ENCODE measurements around the gene ITIH6. TPM values are rescaled to one million over a fixed set of nuclear protein-coding genes. Genes with fewer than 3 reads are reported as not detected.
"Not testable (repeated sequence)": the region's sequence is repeated elsewhere in the genome, so short reads cannot be mapped to it uniquely, and the experiment has no call there.

The ITIH6 gene, protein sequence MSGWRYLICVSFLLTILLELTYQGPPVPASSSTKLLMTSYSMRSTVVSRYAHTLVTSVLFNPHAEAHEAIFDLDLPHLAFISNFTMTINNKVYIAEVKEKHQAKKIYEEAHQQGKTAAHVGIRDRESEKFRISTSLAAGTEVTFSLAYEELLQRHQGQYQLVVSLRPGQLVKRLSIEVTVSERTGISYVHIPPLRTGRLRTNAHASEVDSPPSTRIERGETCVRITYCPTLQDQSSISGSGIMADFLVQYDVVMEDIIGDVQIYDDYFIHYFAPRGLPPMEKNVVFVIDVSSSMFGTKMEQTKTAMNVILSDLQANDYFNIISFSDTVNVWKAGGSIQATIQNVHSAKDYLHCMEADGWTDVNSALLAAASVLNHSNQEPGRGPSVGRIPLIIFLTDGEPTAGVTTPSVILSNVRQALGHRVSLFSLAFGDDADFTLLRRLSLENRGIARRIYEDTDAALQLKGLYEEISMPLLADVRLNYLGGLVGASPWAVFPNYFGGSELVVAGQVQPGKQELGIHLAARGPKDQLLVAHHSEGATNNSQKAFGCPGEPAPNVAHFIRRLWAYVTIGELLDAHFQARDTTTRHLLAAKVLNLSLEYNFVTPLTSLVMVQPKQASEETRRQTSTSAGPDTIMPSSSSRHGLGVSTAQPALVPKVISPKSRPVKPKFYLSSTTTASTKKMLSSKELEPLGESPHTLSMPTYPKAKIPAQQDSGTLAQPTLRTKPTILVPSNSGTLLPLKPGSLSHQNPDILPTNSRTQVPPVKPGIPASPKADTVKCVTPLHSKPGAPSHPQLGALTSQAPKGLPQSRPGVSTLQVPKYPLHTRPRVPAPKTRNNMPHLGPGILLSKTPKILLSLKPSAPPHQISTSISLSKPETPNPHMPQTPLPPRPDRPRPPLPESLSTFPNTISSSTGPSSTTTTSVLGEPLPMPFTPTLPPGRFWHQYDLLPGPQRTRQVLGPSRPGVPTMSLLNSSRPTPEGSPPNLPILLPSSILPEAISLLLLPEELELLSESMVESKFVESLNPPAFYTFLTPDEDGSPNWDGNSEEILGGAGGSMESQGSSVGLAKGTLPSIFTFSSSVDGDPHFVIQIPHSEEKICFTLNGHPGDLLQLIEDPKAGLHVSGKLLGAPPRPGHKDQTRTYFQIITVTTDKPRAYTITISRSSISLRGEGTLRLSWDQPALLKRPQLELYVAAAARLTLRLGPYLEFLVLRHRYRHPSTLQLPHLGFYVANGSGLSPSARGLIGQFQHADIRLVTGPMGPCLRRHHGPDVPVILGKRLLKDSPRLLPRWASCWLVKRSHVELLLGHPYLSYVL
- total RNA-seq = not detected
- long read RNA-seq = 0 reads

DNA sequence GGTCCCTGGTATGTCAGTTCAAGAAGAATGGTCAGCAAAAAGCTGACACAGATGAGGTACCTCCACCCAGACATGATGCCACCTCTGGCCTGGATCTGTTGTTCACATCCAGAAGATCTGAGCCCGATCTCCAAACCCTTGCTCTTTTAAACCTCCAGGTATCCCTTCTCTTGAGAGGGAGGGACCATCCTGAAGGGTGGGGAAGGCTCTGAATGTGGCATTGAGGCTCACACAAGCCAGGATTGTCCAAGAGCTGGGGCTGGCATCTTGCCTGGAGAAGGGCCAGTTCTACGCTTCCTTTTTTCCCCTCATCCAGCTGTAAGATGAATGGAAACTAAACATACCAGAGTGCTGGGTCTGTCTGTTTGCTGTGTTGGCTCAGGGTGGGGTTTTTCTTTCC, at the start of gene ITIH6:
Gene ITIH6 (minus strand): TSS at position 119 of the 400 bp plus-strand sequence. CDS start 45 bp downstream, at position 74.
- DNase-seq (ENCODE audit: missing footprints) (no peak), ATAC-seq (no peak)
- intact Hi-C loops (cut with DNase I) = no loop called here

DNA sequence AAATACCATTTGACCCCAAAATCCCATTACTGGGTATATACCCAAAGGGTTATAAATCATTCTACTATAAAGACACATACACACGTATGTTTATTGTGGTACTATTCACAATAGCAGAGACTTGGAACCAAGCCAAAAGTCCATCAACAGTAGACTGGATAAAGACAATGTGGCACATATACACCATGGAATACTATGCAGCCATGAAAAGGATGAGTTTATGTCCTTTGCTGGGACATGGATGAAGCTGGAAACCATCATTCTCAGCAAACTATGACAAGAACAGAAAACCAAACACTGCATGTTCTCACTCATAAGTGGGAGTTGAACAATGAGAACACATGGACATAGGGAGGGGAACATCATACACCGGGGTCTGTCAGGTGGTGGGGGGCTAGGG, 49.6 kb upstream of the ITIH6 start:
- DNase-seq (ENCODE audit: missing footprints); intact Hi-C loops (cut with DNase I); ATAC-seq: not testable (repeated sequence)

DNA sequence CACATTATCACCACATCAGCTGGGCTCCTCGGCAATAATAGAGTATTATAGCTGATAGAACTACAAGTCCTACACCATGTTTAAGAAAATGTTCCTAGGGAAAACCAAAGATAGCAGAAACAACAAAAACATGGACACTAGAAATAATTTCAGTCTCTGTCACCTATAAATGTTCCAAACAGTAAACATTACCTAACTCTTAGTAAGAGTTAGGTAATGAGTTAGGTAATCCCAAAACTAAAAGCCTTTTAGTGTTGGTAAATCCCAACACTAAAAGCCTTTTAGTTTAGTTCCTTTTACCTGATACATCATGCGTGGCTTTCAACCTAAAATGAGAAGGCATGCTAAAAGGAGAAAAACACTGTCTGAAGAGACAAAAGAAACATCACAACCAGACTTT, 45.0 kb upstream of the ITIH6 start:
- DNase-seq (ENCODE audit: missing footprints) = no peak
- intact Hi-C loops (cut with DNase I) = no loop called here
- no peak for ATAC-seq

DNA sequence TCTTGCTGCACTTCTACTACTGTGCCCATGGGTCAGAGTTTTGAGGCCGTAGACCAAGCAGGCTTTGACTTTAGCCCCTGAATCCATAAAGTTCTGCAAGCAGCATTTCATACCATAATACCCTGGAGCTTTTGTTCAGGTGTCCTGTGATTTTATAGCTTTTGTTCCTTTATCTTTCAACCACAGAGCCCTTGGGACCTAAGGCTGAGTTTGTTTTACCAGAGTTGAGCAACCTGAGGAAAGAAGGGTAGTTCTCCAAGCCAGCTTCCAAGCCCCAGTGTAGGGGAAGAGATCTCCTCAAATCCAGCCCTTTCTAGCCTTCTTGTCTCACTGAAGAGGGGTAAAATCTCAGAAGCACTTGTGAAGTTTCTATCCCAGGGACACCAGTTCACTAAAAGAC, 44.6 kb upstream of the ITIH6 start:
- ATAC-seq = no peak

DNA sequence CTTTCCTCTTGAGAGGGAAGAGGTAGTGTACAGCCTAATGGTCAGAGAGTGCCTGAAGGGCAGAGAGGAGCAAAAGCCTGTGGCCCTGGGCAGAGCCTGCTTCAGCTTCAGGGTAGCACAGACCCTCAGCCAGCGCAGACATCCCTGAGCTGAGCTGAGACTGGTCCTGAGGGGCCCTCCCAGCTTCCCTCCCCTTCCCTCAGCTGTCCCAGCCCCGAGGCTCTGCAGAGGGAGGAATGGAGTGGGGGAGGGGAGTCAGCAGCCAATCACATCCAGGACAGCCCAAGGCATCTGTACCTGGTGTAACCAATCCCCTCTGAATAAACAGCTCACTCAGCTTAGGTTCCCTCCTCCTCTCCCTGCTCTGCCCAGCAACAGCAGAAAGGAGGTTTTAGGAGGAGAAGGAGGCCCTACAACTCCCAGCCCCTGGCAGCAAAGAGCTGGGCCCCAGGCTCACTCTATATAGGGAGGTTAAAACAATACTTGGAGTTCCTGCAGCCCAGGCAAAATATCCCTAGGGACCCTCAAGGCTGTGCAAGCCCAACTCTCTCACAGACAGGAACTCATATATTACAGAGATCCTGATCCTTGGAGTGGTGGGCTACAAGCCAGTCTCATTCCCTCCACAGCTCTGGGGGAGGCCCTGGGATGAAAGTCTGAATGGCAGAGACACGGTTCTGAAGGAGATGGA, 43.3 kb upstream of the ITIH6 start:
- intact Hi-C loops (cut with DNase I); DNase-seq (ENCODE audit: missing footprints); ATAC-seq: not testable (repeated sequence)

More for the DNA sequence above, 44.6 kb upstream of the ITIH6 start:
- DNase-seq (ENCODE audit: missing footprints) = no peak
- intact Hi-C loops (cut with DNase I) = no loop called here

DNA sequence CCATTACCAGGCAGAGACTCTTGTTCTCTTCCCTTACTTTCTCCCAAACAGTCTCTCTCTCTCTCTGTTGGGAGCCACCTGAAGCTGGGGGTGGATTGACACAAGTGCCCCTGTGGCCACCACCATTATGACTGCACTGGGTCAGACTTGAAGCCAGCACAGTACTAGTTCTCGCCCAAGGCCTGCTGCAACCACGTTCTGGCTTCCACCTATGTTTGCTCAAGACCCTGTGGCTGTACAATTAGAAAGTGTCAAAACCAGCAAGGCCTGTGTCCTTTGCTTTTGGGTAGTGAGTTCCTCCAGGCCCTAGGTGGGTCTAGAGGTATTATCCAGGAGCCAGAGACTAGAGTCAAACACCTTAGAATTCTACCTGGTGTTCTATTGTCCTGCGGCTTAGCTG, 40.5 kb upstream of the ITIH6 start:
- intact Hi-C loops (cut with DNase I) = no loop called here
- DNase-seq (ENCODE audit: missing footprints) (no peak), ATAC-seq (no peak)

DNA sequence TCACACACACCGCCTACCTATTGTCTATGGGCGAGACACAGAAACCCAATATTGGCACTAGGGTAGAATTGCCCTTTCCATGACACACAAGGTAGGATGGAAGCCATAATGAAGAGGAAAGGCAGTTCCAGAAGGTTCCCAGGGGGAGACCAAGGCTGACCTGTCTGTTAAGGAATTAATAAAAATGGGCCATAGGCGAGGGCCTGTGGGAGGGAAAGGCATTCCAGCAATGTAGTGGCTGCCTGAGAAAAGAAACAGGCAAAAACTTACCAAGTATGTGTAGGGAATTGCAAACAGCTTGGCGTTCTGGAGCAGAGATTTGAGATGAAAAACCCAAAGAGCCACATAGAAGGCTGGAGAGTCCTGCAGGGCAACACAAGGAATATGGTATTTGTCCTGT, 28.5 kb upstream of the ITIH6 start:
- no peak for DNase-seq (ENCODE audit: missing footprints)
- intact Hi-C loops (cut with DNase I) = no loop called here
- ATAC-seq = no peak

DNA sequence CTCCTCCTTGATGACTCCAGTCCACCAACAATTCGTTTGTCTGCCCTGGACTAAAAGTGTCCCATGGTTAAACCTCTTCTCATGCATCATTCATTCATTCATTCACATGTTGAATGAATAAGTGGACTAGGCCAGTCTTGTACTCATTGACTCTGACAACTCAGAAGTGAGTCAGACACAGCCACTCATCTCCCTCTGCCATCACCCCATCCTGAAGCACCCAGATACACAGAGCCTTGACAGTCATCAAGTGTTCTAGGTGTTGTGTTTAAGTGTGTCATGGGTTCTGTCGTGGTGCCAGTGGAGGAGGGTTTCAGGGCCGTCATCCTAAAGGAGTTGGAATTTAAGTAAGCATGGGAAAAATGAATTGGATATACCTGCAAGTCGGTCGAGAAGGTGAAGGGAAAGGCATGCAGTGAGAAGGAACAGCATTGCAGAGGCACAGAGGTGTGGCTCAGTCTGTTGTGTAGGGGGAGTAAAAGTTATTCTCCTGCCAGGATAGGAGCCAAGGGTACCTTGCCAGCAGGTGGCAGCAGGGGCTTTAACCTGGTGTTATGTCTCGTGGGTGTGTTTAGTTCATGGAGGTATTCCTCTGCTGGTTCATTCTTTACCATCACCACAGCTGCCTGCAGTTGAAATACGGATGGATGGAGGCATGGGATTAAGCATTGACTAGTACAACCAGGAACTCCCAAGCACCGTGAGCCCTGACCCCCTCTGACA, 27.8 kb upstream of the ITIH6 start:
- intact Hi-C loops (cut with DNase I) = no loop called here
- ATAC-seq = no peak
- DNase-seq (ENCODE audit: missing footprints) = no peak

DNA sequence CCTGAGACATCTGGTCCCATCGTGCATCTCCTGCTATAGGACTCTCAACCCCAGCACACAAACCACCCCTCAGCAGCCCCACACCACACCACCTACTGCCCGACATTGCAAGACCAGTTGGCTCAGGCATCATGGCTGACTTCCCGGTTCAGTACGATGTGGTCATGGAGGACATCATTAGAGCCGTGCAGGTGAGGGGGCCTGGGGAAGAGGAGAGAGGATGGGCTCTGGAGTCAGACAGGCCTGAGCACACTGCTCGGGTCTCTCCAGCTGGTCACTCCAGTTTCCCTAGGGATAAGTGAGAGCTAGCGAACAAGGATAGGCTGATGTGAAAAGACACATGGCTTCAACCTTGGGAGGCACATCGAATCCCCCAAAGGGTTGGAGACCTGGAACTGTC, 26.7 kb upstream of the ITIH6 start:
- ATAC-seq (no peak), DNase-seq (ENCODE audit: missing footprints) (no peak)
- intact Hi-C loops (cut with DNase I) = no loop called here

DNA sequence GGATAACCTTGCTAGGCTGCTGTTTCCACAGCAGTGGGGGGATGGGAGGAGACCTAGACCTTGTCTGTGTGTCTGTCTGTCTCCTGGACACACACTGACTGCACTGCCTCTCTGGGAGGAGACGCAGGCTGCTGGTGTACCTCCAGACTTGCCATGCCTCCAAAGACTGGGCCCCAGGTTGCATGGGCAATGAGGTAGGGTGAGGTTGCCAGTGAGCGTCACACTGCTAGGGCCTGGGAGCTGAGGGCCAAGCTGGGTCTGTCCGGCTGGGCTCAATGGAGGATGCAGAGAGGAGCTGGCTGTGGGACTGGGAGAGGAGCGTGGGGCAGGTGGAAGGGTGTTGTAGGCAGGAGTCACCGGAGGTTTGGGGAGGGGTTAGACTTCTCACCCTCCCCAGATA, 26.1 kb upstream of the ITIH6 start:
- no peak for ATAC-seq
- intact Hi-C loops (cut with DNase I) = no loop called here
- DNase-seq (ENCODE audit: missing footprints) = no peak

DNA sequence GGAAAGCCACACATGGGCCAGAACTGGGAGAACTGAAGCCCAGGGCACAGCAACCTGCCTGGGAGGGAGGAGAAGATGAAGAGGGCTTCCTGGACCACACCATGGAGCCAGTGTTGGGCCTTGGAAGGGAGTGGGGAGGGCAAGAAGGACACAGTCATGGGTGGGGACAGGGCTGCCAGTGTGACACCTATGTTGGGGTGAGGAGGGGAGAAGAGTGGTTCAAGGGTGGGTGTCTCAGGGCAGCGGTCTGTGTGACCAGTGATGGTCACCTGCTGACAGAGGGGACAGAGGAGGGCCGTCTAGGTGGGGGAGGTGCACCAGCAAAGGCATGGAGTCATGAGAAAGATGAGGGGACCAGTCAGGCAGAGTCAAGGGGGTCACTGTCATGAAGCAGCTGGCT, 23.3 kb upstream of the ITIH6 start:
- DNase-seq (ENCODE audit: missing footprints) = no peak
- intact Hi-C loops (cut with DNase I) = no loop called here
- ATAC-seq = no peak

DNA sequence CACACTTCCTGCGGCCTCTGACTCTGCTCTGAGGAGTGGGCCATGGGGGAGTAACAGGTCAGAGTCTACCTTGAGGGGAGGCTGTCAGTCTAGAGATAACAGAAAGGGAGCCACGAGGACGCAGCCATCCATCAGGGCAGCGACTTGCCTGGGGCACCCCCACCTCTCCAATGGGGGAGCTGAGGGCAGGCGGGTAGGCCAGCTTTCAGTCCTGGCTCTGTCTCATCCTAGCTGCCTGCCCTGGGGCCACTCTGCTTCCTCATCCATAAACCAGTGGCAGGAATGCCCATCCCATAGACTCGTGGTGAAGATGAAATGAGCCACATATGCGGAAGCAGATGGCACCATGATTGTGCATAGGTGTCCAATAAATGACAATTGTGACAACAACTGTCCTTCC, 22.7 kb upstream of the ITIH6 start:
- no peak for ATAC-seq
- no peak for DNase-seq (ENCODE audit: missing footprints)
- intact Hi-C loops (cut with DNase I) = no loop called here

DNA sequence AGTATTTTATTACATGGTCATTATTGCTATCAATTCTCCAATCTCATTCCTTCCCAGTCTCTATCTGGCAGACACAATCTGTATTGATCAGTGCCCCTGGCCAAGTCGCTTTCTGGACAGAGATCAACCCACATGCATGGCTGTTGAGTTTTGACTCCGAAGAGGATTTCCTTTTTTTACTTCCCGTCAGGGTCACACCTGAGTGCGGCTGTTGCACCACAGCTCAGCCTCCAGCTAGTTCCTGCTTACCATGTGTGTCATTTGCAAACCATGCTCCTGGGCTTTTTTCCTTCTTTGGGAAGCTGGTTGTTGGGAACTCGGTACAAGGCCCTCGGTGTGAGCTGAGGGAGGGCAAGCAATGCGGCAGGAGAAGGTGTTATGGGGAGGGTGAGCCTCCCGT, 21.1 kb upstream of the ITIH6 start:
- DNase-seq (ENCODE audit: missing footprints) (no peak), ATAC-seq (no peak)
- intact Hi-C loops (cut with DNase I) = no loop called here

DNA sequence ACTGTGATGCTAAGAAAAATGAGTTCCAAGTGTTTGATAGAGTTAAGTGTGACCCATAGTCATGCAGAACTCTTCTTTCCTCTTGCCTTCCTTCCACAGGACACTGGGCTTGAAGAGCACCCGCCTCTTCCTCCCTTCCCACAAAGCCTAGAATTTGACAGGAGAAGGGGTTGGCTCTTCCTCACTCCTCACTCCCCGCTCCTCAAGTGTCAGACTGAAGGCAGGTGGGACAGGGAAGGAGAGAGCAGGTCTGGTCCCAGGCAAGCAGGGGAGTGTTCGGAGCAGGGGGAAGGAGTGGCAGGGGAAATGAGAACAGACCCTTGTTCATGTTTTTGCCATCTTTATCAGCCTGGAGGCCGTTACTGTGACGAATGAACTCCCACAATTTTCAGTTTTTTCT, 20.2 kb upstream of the ITIH6 start:
- intact Hi-C loops (cut with DNase I) = no loop called here
- ATAC-seq (no peak), DNase-seq (ENCODE audit: missing footprints) (no peak)

DNA sequence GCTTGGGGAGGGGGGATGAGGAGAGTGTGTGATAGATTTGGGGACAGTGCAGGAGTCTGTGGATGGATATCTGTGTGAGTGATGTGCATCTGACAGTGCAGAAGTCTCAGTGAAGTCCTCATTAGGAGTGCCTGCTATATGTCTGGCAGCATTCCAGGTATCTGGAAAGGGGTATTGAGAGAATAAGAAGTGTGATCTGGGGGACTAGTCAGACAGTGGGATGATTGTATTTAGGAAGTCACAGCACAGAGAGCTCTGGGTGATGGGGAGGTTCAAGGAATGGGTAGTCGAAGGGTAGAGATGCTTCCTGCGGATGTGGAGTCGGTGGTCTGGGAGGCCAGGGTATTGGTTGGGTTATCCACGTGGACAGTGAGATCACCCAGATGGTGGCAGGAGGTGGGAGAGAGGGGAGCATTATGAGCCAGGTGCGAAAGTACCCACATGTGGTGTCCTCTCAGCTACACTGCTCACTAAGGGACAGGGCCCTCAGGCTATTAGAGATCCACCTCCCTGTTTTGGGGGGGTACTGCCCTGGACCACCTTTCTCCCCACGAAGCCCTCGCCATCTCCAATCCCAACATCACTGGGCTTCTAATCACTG, 19.3 kb upstream of the ITIH6 start:
- intact Hi-C loops (cut with DNase I) = no loop called here
- ATAC-seq (no peak), DNase-seq (ENCODE audit: missing footprints) (no peak)

DNA sequence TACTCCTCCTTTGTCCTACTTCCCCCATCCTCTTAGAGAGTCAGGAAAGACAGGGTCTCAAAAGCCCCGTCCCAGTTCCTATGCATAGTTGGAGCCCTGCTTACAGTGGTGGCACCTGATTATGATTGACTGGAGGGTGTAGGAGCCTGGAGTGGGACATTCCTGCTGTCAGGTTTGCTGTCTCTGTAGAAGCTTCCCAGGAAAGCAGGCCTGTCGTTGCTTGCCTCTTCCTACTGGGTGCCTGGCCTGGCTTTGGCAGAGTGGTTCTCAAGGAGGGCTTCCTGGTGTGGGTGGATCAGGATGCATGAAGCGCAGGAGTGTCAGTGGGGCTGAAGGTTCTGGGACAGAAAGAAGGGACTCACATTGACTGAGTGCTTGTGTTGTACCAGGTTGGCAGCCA, 14.3 kb upstream of the ITIH6 start:
- DNase-seq (ENCODE audit: missing footprints) (no peak), ATAC-seq (no peak)
- intact Hi-C loops (cut with DNase I) = no loop called here

DNA sequence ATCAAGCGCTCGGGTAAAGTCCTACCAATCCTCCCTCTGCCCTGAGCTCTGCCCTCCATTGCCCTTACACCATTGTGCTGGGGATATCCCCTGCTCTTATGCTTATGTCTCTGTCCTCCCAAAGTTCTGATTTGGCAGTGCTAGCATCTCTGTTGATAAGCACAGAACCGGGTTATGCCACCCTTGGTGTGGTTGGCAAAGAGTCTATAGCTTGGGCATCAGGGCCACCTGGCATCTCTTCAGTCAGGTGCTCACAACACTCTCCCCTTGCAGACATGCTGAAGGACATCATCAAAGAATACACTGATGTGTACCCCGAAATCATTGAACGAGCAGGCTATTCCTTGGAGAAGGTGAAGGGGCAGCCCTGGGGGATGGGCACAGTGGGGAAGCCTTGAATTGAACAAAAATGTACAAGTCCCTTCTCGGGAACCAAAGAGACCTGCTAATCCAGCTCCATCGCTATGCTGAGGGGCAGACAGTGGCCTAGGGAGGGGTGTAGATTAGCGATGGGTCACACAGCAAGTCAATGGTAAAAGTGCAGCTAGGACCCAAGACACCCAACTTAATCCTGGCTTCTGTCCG, 13.3 kb upstream of the ITIH6 start:
- ATAC-seq (no peak), DNase-seq (ENCODE audit: missing footprints) (no peak)
- intact Hi-C loops (cut with DNase I) = no loop called here
